ENCODE data around the gene FAM120A.

FAM120A gene

DNA sequence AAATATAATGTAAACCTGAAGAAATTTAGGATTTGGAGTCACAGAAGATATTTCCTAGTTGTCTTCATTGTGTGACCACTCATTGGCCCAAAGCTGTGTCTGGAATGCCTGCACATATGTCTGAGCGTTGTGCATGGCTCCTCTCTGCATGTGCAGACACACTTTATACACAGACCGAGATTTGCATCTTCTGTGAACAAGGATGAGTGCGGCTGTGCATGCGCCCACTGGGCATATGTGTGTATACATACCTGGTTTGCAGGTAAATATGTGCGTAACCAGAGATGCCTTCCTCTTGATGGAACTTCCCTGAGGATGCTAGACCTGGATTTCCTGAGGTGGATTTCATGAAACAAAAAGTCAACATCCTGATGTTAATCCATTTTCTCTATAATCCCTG, 144.0 kb downstream of the FAM120A start:
- DNase-seq (ENCODE audit: low read depth in 2 of 2): no peak

DNA sequence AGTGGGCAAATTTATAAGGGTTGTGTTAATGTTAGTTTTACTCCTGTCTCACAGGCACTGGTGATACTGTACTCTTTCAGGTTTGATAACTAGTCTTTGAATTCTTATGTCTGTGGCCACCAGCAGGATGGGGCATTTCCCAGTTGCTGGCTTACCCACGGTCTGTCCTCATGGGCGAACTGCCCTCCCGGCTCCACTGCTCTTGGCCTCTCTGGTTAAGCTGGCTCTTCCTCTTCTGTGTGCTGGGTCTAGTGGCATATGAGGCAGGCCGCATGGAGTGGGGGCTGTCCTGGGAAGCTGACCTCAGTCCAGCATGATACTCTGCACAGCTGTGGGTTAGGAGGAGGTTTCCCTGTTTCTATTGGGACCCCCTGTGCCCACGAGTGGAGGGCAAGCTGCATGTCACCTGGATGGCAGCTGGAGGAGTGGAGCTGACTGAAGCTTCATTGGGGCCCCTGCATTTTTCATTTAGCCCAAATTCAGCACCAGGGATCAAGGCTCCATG, 144.4 kb downstream of the FAM120A start:
- no peak for DNase-seq (ENCODE audit: low read depth in 2 of 2)

- DNase-seq (ENCODE audit: low read depth in 2 of 2): no peak
Measured at GRCh38 chr9:93596399-93596798, 144.9 kb downstream of the FAM120A start.

DNA sequence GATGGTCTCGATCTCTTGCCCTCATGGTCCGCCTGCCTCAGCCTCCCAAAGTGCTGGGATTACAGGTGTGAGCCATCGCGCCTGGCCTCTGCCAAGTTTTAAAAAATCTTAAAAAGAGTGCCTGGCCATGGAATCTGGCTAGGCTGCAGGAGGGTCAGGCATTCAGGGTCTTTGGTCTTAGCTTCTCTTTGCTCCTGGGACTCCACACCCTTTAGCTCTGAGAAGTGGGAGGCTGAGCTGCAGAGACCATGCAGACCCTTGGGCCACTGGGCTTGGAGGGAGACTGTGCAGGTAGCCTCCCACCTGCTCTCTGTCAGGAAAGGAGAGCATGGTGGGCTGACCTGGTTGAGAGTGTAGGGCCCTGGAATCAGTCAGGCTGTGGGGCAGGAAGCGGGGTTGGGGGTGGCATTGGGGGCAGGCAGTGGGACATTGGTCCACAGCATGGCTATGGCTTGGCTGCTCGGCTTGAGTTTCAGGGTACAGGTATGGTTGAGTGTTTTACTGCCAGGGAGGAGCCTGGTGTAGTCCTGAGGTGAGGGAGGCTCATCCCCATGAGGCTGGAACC, 145.7 kb downstream of the FAM120A start:
- DNase-seq (ENCODE audit: low read depth in 2 of 2): no peak

DNA sequence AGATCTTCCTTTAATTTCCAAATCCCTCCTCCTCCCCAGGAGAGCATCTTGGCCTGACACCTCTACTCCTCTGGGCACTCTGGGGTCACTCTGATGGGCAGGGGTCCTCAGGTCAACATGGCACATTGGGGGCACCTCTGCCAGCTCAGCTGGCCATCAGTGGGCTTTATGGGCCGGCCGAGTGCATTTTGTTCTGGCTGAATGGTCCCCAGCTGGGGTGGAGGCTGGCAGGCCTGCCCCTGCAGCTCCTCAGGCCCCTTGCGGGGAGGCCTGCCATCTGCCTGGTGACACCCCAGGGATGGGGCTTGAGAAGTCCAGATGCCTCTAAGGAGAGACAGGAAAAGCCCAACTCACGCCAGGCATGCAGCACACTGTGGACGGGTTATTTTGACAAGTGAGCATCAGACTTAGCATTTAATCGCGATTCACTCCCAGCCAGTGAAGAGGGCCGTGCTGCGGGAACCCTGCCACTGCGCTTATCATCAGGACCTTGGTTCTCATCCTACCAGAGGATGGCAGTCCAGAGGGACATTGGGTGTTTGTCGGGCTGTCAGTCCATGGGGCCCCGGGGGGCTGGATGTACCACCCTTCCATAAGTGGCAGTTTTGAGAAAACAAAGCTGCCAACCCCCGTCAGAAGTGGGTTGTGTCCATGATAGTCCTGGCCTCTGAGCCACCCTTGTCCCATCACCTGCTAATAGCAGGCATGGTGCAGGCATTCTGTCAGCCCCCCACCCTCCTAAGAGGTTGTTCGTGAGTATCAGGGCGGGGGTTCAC, 146.6 kb downstream of the FAM120A start:
- no peak for DNase-seq (ENCODE audit: low read depth in 2 of 2)

DNA sequence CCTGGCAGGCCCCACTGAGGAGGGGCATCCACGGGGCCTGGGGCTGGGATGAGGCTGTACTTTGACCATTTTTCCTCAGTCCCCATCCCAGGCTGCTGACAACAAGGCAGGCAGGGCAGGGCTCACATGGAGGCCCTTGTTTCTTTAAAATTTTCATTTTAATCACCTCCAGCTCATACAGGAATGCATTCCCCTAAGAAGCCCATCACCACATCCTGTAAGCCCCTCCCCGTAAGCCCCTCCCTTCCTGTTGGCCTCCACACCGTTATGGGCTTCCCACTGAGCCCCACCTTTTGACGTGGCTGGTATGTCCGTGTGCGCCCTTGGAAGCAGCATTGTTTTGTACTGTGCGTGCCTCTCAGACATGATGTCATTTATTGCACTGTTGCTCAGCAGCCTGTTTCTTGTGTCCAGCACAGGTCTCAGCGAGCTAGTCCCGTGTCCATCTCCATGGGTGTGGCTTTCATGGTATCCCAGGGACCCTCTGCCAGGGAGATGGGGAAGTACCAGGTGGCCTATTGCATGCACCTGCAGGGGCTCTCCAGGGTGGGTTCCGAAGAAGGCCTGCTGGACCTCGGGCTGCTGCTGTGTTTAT, 147.3 kb downstream of the FAM120A start:
- no peak for DNase-seq (ENCODE audit: low read depth in 2 of 2)

DNA sequence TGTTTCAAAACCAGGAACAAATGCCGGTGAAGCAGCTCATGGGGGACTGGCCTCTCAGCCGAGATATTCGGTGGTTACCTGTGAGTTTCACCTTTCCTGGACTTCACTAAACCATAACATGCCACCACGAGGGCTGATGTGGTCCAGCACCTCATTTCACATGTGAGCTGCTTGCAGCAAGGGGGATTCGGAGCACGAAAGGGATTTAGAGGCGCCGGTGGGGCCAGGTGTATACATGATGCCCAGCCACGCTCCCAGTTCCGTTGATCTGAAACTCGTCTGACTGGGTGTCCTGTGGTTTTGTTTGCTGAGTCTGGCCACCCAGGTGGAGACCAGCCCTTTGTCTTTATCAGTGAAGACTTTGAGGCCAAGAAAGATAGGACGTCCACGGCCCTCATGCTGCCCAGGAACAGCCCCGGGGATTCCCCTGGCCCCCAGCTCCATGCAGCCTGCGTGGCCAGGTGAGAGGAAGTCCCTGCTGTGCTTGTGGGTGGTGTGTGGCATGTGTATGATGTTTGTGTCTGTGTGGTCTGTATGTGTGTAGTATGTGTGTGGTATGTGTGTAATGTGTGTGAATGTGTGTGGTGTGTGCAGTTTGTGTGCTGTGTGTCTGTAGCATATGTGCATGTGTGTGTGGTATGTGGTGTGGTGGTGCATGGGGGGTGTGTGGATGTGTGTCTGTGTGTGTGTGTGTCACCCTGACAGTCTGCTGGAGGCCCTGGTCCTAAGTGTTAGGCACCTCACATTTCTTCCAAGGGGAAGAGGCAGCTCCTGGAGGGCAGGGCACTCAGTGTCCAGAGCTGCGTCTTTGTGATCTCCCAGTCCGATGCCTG, 148.3 kb downstream of the FAM120A start:
- DNase-seq (ENCODE audit: low read depth in 2 of 2): no peak

DNA sequence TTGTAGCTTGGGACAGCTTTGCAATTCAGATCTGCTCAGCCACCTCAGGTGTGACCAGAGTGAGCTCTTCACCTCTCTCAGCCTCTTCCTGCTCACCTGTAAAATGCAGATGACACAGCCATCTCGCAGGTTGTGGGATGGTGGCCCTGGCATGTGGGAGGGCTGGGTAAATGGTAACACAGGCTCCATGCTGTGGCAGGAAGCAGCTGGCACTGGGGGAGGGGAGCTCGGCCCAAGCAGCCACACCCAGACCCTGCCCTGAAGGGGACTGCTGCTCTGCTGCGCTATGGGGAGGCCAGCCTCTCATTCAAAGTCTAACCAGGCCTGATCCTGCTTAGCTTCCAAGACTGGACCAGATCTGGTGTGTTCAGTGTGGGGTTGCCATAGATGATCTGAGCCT, 149.0 kb downstream of the FAM120A start:
- DNase-seq (ENCODE audit: low read depth in 2 of 2): no peak

DNA sequence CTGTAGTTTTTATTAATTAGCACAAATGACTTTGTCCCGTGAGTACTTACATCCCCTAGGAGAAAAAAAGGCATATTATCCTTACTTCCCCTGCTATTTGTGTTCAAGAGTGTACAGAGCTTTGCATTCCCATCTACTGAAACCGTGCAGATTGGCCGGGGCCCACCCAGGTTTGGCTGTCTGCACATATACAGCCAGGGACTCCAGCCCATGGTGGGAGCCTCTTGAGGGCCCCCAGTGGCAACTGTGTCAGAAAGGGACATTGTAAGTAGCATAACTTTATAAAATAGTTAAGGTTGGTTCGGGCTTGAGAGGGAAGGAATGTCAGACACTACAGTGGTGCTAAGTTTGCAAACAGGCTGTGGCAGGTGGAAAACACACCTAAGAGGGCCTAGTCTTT, 149.6 kb downstream of the FAM120A start:
- DNase-seq (ENCODE audit: low read depth in 2 of 2): no peak

- DNase-seq (ENCODE audit: low read depth in 2 of 2): no peak
Measured at GRCh38 chr9:93601666-93602065, 150.2 kb downstream of the FAM120A start.

GRCh38 chr9:93603011-93603410, 151.5 kb downstream of the FAM120A start:
- no peak for DNase-seq (ENCODE audit: low read depth in 2 of 2)

- no peak for DNase-seq (ENCODE audit: low read depth in 2 of 2)
Measured at GRCh38 chr9:93603906-93604326, 152.4 kb downstream of the FAM120A start.

DNA sequence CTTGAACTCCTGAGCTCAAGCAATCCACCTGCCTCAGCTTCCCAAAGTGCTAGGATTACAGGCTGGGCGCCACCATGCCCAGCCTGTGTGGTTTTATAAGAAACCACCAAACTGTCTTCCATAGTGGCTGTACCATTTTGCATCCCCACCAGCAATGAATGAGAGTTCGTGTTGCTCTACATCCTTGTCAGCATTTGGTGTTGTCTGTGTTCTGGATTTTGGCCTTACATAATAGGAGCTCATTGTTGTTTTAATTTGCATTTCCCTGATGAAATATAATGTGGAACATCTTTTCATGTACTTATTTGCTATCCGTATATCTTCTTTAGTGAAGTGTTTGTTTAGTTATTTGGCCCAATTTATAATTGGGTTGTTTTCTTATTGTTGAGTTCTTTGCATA, 154.7 kb downstream of the FAM120A start:
- no peak for DNase-seq (ENCODE audit: low read depth in 2 of 2)

DNA sequence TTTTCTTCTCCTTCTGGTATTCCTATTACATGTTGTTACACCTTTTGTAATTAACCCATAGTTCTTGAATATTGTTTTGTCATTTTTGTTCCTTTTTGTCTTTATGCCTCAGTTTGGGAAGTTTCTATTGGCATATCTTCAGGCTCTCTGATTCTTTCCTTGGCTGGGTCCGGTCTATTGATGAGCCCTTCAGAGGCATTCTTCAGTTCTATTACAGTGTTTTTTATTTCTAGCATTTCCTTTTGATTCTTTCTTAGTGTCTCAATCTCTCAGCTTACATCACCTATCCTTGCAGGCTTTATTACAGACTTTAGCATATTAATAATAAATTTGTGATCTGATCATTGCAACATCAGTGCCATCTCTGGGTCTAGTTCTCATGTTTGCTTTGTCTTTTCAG, 158.7 kb downstream of the FAM120A start:
- no peak for DNase-seq (ENCODE audit: low read depth in 2 of 2)

- DNase-seq (ENCODE audit: low read depth in 2 of 2): no peak
Measured at GRCh38 chr9:93612052-93612795, 160.7 kb downstream of the FAM120A start.

GRCh38 chr9:93612796-93613154, 161.3 kb downstream of the FAM120A start:
- DNase-seq (ENCODE audit: low read depth in 2 of 2): no peak

- no peak for DNase-seq (ENCODE audit: low read depth in 2 of 2)
Measured at GRCh38 chr9:93613174-93613573, 161.7 kb downstream of the FAM120A start.

GRCh38 chr9:93613791-93614190, 162.3 kb downstream of the FAM120A start:
- no peak for DNase-seq (ENCODE audit: low read depth in 2 of 2)

DNA sequence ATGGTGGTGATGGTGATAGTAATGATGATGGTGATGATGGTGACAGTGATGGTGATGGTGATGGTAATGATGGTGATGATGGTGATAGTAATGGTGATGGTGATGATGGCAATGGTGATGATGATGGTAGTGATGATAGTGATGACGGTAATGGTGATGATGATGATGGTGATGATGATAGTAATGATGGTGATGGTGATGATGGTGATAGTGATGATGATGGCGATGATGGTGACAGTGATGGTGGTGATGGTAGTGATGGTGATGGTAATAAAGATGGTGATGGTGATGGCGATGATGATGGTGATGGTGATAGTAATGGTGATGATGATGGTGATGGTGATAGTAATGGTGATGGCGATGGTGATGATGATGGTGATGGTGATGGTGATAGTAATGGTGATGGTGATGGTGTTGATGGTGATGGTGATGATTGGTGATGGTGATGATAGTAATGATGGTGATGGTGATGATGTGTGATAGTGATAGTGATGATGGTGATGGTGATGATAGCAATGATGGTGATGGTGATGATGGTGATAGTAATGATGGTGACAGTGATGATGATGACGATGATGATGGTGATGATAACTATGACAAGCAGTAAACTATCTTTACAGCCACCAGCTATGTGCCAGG, 163.5 kb downstream of the FAM120A start:
- no peak for DNase-seq (ENCODE audit: low read depth in 2 of 2)
